ENCODE results near the gene PIAS2.
"Not testable (repeated sequence)": the region's sequence is repeated elsewhere in the genome, so short reads cannot be mapped to it uniquely, and the experiment has no call there.

PIAS2 gene, protein sequence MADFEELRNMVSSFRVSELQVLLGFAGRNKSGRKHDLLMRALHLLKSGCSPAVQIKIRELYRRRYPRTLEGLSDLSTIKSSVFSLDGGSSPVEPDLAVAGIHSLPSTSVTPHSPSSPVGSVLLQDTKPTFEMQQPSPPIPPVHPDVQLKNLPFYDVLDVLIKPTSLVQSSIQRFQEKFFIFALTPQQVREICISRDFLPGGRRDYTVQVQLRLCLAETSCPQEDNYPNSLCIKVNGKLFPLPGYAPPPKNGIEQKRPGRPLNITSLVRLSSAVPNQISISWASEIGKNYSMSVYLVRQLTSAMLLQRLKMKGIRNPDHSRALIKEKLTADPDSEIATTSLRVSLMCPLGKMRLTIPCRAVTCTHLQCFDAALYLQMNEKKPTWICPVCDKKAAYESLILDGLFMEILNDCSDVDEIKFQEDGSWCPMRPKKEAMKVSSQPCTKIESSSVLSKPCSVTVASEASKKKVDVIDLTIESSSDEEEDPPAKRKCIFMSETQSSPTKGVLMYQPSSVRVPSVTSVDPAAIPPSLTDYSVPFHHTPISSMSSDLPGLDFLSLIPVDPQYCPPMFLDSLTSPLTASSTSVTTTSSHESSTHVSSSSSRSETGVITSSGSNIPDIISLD

DNA sequence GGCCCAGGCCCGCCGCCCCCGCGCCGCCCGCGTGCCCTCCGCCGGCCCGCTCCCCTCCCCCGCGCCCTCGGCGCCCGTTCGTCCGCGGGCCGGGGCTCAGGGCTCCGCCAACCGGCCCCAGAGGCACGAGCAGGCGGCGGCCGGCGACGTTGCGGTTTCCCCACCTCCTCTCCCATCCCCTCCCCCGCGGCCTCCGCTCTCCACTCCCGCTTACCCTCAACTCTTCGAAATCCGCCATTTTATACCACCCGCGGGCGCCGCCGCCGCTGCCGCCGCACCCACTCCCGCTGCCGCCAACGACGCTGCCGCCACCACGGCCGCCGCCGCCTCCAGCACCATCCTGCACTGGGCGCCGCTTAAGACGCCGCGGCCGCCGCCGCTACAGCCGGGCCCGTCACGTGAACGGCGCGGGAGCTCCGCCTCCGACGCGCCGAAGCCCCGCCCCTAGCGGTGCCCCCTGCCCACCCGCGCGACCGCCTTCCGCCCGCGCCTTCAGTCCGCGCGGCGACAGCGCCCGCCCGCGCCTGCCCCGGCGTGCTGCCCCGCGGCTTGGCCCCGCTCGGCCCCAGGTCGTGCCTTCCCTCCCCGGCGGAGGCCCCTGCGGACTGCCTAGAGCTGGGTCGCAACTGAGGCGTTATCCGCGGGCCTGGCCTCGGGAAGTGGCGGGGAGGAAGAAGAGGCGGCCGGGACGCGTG lies at the start of gene PIAS2, which contains the start of gene KATNAL2:
Gene PIAS2, minus strand, starts transcription at position 400 of the 695 bp plus-strand sequence. Its CDS starts 162 bp downstream, at position 238.
Gene KATNAL2, plus strand, starts transcription at position 495 of the 695 bp plus-strand sequence. CDS start 29,271 bp downstream, outside the sequence.
- peak; percentile 92 for DNase-seq

DNA sequence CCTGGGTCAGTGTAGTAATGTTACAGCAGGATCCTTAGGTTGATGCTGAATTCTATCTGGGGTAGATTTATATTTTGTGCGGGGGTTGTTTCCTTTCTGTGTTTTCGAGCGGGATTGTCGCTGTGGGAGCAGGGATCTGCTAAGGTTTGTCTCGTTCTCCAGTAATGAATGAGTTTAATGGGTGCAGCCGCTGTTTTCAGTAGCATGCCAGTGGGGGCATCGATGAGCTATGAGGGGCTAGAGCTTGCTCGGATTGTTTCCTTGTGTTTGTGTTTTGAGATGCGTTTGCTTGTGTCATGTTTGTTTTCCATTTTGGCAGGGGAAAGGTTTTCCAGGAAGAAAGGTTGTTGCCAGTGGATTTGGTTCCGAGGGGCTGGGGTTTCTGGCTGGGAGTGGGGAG lies 49.0 kb upstream of the PIAS2 start:
- not testable (repeated sequence) for DNase-seq

DNA sequence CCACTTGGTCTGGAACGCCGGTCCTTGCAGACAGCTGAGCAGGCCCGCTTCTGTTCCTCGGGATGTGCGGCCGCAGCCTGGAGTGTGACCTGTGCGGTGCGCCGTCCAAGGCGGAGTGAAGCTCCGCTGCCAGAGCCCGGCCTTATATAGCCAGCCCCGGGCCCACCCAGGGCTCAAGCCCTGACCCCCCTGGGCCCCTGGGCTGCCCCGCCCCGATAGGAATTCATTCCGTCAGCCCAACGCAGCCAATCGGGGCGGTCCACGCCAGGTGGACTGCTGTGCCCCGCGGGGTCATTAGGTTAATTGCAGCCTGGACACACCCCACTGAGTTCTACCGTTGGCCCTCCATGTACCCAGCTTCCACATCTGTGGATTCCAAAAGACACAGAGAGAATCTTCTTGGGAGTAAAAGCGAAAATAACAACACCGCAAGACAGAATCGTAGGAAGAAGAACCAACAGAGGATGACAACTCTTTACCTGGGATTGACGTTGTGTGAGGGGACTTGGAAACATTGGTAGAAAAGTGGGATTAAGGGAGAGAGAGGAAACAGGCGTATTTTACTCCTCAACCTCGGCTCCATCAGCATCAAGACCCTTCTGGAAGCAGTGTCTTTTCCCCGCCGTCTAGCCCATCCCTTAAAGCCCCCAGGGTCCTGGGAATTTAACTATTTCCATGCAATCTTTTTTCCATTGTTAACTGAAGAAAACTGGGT lies 47.4 kb upstream of the PIAS2 start:
- peak; percentile 10 for DNase-seq

DNA sequence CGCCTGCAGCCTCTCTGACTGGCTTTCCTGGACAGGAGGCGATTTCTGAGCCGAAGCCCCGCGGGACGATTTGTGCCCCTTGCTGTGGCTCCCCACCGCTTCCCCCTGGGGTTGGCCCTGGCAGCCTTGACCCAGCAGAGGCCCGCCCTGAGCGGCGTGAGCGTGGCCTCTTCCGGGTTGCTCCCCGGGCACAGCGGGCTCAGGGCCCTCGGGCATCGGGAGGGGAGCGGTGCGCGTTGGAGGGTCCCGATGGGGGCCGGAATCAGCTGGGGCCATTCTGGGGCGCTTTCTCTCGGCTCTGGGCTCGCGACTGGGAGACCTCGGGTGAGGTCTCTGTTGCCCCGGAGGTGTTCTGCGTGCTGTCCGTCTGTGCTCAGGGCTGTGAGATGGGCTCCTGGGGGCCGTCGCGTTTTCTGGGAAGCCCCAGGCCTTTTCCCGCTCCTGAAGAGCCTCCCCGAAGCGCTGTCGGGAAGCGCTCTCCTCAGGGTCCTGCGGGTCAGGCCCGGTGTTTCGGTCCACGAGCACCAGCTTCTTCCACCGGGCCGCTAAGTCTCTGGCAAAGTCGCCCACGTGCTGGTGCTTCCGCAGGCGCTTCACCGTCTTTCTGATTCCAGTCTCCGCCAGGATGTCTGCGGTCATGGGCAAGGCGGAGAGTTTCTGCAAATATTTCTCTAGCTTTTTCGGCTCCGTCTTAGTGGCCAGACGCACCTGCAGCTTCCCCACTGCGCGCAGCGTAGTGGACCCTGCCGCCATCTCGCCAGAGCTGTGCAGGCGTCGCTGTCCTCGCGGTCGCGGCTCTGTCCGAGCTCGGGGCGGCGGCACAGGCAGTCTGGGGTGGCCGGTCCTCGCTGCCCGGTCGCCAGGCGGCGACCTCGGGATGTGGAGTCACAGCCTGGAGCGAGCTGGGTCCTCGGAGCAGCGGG lies 46.6 kb upstream of the PIAS2 start:
- DNase-seq = not testable (repeated sequence)

DNA sequence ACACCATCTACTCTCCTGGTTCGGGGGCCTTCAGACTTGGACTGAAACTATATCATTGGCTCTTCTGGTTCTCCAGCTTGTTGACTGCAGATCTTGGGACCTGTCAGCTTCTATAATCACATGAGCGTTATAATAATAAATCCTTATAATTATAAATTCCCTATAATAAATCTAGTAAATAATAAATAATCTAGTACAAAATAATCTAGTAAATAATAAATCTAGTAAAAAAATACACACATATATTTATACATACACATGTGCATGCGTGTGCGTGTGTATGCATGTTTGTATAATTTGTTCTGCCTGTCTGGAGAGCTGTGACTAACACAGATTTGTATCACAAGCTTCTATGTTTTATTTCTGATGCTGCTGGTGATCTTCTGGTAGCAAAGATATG lies 40.9 kb upstream of the PIAS2 start:
- DNase-seq = no peak

DNA sequence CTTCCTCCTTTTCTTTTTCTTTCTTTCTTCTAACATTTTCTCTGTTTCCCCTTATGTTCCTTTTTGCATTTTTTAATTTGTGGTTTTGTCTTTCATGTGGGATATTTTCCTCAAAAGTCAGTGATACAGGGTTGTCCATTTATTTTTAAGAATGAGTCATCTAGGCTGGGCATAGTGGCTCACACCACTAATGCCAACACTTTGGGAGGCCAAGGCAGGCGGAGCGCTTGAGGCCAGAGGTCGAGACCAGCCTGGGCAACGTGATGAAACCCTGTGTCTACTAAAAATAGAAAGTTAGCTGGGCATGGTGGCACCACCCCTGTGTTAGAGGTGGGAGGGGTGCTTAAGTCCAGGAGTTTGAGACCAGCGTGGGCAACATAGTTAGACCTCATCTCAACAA lies 35.9 kb upstream of the PIAS2 start:
- no peak for DNase-seq

DNA sequence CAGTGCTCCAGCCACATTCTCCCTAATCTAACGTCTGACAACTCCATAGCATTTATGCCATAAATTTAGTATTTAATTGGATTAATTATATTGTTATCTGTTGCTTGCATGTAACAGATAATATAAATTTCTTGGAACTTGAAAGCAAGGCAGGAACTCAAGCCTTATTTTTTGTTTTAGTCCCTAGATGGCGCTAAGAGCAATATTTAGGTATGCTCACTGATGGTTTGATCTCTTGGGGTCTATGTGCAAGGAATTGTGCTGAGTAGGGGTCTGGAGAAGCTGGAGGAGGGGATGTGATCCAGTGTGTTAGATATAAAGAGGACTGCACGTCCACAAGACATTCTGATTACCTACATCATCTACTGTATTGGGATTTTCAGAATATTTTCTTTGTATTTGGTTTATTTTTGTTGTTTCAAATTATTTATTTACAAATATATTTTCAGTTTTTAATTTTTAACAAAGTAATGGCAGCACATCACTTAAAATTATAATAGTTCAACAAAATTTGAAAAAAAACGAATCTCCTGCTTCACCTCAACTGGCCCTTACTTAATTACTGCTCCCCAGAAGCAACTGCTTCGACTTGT lies 32.9 kb upstream of the PIAS2 start:
- peak; percentile 39 for DNase-seq

DNA sequence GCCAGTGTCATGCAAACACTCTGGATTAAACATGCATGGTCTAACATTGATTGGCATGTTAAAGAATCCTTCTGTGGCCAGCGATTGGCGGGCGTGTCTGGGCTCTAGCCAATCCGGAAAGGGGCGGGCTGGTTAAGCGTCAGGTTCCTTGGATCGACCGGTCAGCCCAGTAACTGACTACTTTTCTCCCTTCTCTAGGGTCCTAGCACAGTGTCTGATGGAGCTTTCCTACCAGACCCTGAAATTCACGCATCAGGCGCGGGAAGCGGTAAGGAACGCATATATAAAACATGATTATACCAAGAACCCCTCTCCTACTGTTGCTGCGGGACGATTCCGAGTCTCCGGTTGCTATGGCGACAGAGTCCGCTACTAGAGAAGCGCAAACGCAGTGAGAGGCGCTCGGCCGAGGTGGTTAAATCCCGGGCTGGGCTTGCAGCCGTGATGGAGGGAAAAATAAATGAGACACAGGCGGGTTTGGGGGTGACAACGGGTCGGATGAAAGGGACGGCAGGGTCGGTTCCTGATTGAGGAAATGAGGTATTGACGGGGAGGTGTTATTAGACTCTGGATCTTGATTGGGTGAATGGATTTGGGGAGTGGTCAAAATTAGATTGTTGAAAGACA lies 29.5 kb upstream of the PIAS2 start:
- peak; percentile 96 for DNase-seq

DNA sequence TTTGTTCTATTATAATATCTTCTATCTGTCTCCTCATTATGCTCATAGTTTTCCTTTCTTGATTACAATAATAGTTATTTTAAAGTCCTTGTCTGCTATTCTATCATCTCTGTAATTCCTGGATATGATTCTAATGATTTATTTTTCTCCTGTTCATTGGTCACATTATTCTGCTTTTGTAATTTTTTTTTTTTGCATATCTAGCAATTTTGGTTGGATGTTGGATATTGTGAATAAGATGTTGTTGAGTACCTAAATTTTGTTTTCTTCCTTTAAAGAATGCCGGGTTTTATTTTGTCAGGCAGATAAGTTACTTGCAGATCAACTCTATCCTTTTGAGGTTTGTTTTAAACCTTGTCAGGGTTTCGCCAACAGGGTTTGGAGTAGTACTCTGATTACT lies 25.3 kb upstream of the PIAS2 start:
- no peak for DNase-seq

DNA sequence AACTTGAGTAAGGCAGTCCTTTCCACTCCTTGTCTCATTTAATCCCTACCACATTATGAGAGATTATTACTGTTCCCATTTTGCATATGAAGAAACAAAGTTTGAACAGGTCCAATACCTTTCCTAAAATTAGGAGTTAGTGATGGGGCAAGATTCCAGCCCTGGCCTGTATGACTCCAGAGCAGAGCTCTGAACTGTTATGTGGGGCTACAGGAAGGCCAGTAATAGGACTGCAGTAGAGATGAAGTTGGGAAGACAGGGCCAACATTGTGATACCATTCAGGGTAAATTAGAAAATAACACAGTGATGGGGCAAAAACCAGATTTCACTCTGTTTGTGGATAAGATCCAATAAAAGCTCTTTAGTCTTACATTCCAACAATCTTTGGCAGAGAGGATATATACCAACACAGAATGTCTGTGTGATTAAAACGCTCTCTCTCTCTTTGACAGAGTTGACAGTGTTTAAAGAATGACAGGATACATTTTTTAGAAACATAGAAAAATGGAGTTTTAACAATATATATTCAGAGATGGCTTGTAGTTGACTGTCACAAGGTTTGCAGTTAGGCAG lies 22.8 kb upstream of the PIAS2 start:
- no peak for DNase-seq

DNA sequence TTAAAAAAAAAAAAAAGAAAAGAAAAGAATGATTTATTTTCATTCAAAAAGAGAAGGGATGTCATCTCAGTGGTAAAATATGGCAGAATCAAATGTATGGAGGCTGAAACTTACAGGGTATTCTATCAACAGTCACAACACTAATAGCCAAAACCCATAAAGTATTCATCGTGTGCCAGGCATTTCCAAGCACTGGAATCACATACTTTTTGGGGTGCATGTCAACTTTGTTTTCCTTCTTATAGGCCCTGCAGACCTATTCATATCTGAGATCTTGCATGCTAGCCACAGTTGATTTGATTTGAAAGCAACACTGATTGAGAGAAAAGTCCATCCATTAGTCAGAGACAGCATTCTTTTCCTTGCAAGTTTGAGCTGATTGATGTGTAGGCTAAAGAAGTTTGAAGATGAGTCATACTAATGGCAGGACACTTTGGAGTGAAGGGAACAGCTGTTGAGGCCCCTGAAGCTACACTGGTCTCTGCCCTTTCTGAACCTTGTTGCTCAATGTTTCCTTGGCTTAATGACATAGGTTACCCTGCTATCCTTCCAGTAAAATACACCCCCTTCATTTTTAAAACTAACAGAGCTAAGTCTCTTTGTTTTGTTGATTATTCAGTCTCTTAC lies 22.1 kb upstream of the PIAS2 start:
- peak; percentile 12 for DNase-seq

DNA sequence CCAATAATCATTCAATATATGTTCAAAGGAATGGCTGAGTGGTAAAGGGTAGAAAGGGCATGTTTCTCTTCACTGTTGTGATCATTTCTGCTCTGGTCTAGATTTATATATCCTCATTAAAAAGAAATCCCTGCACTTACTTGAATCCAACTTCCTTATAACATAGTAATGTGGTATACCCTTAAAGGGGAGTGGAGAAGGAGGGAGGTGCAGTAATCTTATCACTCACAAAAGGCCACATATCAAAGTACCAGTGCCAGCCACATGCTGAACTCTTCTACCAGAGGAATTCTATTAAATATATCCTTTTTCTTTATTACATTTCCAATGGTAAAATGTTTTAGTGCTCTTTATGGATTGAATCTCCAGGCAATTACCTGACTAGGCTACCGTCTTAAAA lies 3.3 kb upstream of the PIAS2 start:
- DNase-seq = no peak

DNA sequence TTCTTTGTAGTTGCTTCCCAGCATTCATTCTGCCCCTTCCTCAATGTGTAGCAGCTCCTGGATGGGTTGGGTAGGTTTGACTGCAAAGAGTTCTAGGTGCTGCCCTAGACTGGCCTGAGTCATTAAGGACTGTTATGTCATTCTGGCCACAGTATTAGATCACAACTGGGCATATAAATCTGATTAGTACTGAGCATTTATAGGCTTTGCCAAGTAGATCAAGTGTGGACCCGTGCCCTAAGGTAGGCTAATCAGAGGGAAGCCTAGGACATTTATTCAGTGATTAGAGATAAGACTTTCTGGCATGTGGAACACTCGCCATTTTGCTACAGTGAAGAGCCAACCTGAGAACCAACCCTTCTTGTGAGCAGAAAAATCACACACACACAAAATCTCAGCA lies 2.8 kb upstream of the PIAS2 start:
- no peak for DNase-seq

DNA sequence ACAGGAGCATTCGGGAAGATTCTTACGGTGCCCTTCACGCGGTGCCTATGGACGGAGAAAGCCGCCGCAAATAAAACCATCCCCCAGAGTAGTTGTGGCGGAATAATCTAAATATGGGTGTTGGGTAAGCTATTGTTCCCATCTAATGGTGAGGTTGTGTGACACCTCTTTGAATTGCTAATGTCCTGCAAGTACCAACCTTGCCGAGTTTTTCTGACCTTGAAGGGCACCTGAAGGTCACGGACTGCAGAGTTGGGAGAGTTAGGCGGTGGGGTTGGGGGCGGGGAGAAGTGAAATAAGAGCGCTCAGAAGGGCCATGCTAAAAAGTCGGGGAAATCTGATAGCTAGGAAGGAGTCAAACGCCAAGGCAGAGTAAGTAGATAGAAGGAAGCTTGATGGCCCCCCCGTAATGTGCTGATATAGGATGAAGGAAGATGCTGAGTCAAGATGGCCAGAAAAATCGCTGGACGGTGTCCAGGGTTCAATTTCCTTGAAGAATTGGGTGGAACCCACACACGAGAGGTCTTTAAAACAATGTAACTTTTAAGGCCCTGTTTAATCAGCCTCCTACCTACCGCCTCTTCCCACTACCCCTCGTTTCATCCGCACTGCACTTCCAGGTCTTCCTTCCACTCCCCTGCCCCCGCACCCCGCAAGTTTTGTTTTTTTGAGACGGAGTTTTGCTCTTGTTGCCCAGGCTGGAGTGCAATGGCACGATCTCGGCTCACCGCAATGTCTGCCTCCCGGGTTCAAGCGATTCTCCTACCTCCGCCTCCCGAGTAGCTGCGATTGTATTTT lies 695 bp upstream of the PIAS2 start:
- peak; percentile 80 for DNase-seq

DNA sequence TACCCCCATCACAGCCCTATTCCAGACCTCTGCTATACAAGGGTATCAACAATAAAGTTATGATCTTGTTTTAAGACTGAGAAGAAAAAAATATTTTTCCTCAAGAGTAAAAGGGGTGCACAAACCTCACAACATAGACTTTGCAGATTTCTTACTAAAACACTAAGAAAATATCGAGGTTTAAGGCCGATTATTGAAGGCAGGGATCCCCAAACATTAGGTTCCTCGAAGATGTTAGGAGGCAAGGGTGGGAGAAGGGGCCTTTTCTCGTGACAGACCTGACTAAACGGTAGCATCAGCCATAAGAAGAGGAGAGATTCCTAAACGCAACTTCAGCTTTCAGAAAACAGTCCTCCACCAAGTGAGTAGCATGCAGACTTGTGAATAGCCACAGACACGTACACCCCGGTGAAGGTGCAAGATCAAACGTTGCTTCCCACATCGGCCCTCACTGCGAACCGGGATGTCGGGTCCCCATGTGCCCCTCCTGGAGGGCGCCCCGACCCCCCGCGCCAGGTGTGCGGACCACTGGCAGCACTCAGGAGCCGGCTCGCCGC lies 678 bp downstream of the PIAS2 start:
- DNase-seq = peak; percentile 83

DNA sequence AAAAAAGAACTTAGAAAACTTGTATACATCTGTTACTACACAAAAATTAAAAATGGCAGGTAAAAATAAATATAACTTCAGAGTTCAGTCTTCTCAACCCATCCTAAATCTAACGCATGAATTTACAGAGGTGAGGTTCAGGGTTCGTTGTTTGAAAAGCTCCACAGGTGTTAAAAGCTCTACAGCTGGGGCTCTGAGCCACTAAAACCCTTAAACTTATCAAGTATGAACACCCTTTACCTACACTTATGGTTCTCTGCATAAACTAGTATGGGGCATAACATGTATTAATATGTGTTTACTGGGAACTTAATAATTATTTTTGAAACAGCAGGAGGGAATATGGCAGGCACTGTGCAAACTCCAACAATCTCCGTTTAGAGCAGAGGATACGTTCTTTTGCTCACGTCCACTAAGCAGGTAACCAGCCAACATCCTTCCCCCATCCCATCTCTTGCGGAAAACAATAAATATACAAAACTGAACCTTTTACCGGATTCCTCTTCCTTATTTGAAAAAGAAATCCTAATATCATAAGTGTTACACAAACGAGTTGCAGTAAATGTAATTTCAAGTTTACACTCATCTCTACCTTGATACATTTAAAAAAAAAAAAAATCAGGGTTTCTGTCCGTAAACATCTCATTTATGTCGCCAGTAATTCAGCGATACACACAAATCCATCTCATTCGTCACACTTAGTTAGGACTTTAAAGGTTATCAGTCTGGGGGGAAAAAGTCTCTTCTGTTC lies 1.3 kb downstream of the PIAS2 start:
- DNase-seq = no peak

DNA sequence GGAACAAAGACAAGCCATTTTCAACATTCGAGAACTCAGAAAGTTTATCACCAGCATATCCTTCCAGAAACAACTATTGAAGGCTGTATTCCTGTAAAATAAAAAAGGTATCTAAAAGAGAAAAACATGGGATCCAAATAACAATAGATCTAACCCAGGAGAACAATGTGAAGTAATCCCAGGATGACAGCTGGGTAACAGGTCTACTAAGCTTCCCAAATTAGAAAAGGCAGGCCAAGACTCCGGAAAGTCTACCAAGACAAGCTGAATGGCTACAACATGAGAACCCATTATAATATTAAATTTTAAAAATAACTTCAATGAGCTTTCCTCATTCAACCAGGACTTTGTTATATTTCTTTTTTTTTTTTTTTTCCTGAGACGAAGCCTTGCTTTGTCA lies 6.5 kb downstream of the PIAS2 start:
- no peak for DNase-seq

DNA sequence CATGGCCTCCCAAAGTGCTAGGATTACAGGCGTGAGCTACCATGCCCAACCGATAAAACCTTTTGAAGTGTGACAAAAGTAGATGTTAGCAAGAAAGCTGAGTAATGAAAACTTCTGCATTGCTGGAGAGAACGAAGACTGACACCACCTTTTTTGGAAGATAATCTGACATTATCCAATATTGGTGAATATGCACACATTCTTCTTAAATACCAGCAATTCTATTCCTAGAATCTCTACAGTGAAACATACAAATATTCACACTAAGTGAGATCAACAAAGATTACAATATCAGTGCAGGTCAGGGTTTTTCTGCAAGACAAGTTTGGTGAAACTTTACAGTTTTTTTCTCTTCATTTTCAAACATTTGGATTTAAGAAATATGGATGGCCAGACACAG lies 7.8 kb downstream of the PIAS2 start:
- no peak for DNase-seq
